ENCODE measurements around the gene GLI3. TPM values are rescaled to one million over a fixed set of nuclear protein-coding genes. Genes with fewer than 3 reads are reported as not detected.

Gene GLI3
- total and polyA plus RNA-seq, 2 of the 8 experiments (the other 6 are each of a cell fraction or from before 2014, with no cell fraction given) = 8.0 to 31.1 TPM

DNA sequence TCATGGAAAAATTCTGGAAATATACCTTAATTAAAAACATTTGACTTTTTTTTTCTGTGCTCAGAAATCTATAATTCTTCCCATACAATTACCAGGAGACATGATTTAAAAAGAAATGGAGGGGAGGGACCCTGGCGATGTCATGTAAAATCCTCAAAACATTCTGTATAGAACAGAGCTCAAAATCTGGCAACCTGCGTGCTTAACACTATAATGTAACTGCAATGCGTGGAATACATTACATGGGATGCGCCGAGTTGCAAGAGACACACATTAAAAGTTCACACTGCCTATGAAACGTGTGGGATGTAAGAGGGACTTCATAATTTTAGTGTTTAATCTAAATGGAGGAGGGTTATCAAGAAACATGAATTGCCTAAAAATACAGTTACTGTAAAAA, 215.0 kb downstream of the GLI3 start:
- H4K8ac ChIP-seq (ENCODE audit: extremely low read depth, insufficient read depth, low read length) = no peak overlapping the region
- H2BK120ac ChIP-seq (replicated peaks; ENCODE audit: low read depth, low read length) = no peak overlapping the region
- no peak overlapping the region for H4K91ac ChIP-seq (replicated peaks; ENCODE audit: insufficient read length, low read length)
- H2BK15ac ChIP-seq (ENCODE audit: low read length) = no peak overlapping the region
- H2AFZ ChIP-seq (ENCODE audit: low read length) = no peak overlapping the region
- H4K5ac ChIP-seq (ENCODE audit: insufficient read length, low read depth, low read length) = no peak overlapping the region
- no peaks in the 10 kb centered on the region for H4K20me1 ChIP-seq (replicated peaks in 1 of 2; ENCODE audit: control insufficient read depth in 1 of 2, insufficient read depth in 2 of 2, low read length in 2 of 2)
- ChIA-PET CTCF (ENCODE audit: partially characterized antibody) (no interaction called here), POLR2A (ENCODE audit: partially characterized antibody) (no interaction called here)
- no peak overlapping the region for H2BK20ac ChIP-seq (ENCODE audit: low read length)
- no peaks in the 10 kb centered on the region for H3K9me3 ChIP-seq (ENCODE audit: insufficient read depth in 2 of 2, low read depth in 1 of 2, low read length in 1 of 2)
- H3K79me1 ChIP-seq (ENCODE audit: low read depth, low read length) = no peaks in the 10 kb centered on the region
- DNase-seq (ENCODE audit: low read depth in 1 of 2, low spot score in 2 of 2) (no peak), FAIRE-seq (no peak)
- no peak overlapping the region for H2AK5ac ChIP-seq (ENCODE audit: low read depth, low read length)
- H3K79me2 ChIP-seq (ENCODE audit: control insufficient read depth in 1 of 2, insufficient read depth in 2 of 2, low read length in 2 of 2) = no peaks in the 10 kb centered on the region
- no peak overlapping the region for H3K14ac ChIP-seq (ENCODE audit: insufficient read length)
- no peak overlapping the region for H3K9ac ChIP-seq (replicated peaks in 1 of 4; ENCODE audit: extremely low read depth in 1 of 4, low read depth in 3 of 4, low read length in 3 of 4)
- H3K23ac ChIP-seq (ENCODE audit: insufficient read length) = no peak overlapping the region
- H3K4me1 ChIP-seq (replicated peaks in 1 of 4; ENCODE audit: control insufficient read depth in 3 of 4, insufficient read depth in 4 of 4, low read length in 3 of 4) = peaks cover 0 to 16% (median 11%) of the 10 kb centered on the region in 4 experiments; a peak in 5 of 7 replicates
- H3K27ac ChIP-seq (ENCODE audit: low read depth, low read length) = no peak overlapping the region
- H2BK12ac ChIP-seq (ENCODE audit: low read depth, low read length) = no peak overlapping the region
- H3K27me3 ChIP-seq (replicated peaks in 1 of 4; ENCODE audit: control insufficient read depth in 3 of 4, extremely low read depth in 1 of 4, insufficient read depth in 3 of 4, low read length in 3 of 4) = no peaks in the 10 kb centered on the region
- no peak overlapping the region for H3K4me2 ChIP-seq (ENCODE audit: insufficient read depth in 1 of 2, low read depth in 2 of 2, low read length in 2 of 2)
- 80% methylated on average over 6 of the region's 6 CpGs; no CpG with 5 or more reads in 1 of the 2 experiments for WGBS, 2 experiments (ENCODE audit: extremely low coverage in 1 of 2, insufficient coverage in 1 of 2, insufficient read length in 1 of 2, insufficient replicate concordance in 2 of 2, low coverage in 1 of 2, low lambda C conversion rate in 2 of 2, missing lambda C conversion rate in 1 of 2)
- H3K4me3 ChIP-seq (ENCODE audit: extremely low read depth in 1 of 4, insufficient read depth in 2 of 4, low read depth in 3 of 4, low read length in 4 of 4) = no peak overlapping the region
- no peak overlapping the region for H2BK5ac ChIP-seq (ENCODE audit: low read depth, low read length)
- H3K23me2 ChIP-seq (ENCODE audit: low read depth, low read length) = no peaks in the 10 kb centered on the region
- peaks cover 0 to 24% (median 3%) of the 10 kb centered on the region in 4 experiments; a peak in 5 of 8 replicates for H3K36me3 ChIP-seq (ENCODE audit: control insufficient read depth in 2 of 4, insufficient read depth in 4 of 4, low read length in 3 of 4)
- H3K56ac ChIP-seq (replicated peaks; ENCODE audit: insufficient read length, low read depth, low read length) = no peak overlapping the region
- no peak overlapping the region for H3K18ac ChIP-seq (ENCODE audit: extremely low read depth, low read length)
- no peak overlapping the region for H3K4ac ChIP-seq (replicated peaks; ENCODE audit: insufficient read length, low read depth, low read length)
- no peak for TF ChIP-seq POU5F1 (IDR thresholded peaks at IDR 0.05; ENCODE audit: low read depth, low read length)
- TF ChIP-seq, protein P1, sequence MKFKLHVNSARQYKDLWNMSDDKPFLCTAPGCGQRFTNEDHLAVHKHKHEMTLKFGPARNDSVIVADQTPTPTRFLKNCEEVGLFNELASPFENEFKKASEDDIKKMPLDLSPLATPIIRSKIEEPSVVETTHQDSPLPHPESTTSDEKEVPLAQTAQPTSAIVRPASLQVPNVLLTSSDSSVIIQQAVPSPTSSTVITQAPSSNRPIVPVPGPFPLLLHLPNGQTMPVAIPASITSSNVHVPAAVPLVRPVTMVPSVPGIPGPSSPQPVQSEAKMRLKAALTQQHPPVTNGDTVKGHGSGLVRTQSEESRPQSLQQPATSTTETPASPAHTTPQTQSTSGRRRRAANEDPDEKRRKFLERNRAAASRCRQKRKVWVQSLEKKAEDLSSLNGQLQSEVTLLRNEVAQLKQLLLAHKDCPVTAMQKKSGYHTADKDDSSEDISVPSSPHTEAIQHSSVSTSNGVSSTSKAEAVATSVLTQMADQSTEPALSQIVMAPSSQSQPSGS (IDR thresholded peaks at IDR 0.05; ENCODE audit: low read length) = no peak
- TF ChIP-seq CBX5 (IDR thresholded peaks at IDR 0.05; ENCODE audit: low read depth, low read length) = no peak
- no peak for TF ChIP-seq HDAC6 (IDR thresholded peaks at IDR 0.05; ENCODE audit: low read depth, low read length)
- no peak for TF ChIP-seq EGR1 (IDR thresholded peaks at IDR 0.05; ENCODE audit: borderline replicate concordance, low read depth, low read length)
- no peak for TF ChIP-seq SP1 (IDR thresholded peaks at IDR 0.05; ENCODE audit: low read depth, low read length)
- TF ChIP-seq RAD21 (IDR thresholded peaks at IDR 0.05 in 1 of 2, conservative IDR thresholded peaks at IDR 0.05 in 1 of 2; ENCODE audit: low read depth in 2 of 2, low read length in 2 of 2) = no peak
- TF ChIP-seq SP4 (IDR thresholded peaks at IDR 0.05; ENCODE audit: low read length) = no peak
- TF ChIP-seq JUN (IDR thresholded peaks at IDR 0.05; ENCODE audit: low read depth, low read length) = no peak
- TF ChIP-seq, protein P2, sequence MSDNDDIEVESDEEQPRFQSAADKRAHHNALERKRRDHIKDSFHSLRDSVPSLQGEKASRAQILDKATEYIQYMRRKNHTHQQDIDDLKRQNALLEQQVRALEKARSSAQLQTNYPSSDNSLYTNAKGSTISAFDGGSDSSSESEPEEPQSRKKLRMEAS (IDR thresholded peaks at IDR 0.05) = no peak
- no peak for TF ChIP-seq CHD1 (IDR thresholded peaks at IDR 0.05; ENCODE audit: low read depth, low read length)
- TF ChIP-seq KDM5A (IDR thresholded peaks at IDR 0.05; ENCODE audit: low read length) = no peak
- no peak for TF ChIP-seq GTF2F1 (IDR thresholded peaks at IDR 0.05; ENCODE audit: borderline replicate concordance, low read depth, low read length)
- no peak for TF ChIP-seq BRCA1 (IDR thresholded peaks at IDR 0.05; ENCODE audit: low read depth, low read length)
